Ishikawa (cell line): Measurements from ENCODE around the gene FAM24B.

Source experiments
- CEBPB ChIP-seq: IDR thresholded peaks from 2 replicates; pipeline ENCODE4 v1.6.1; 2012
- CREB1 ChIP-seq: IDR thresholded peaks from 2 replicates; pipeline ENCODE4 v1.6.1; 2012; ENCODE audit warnings: low read depth
- EGR1 ChIP-seq: IDR thresholded peaks from 2 replicates; pipeline ENCODE4 v1.6.1; 2012
- EP300 ChIP-seq: IDR thresholded peaks from 2 replicates; pipeline ENCODE4 v1.6.1; 2012; ENCODE audit warnings: borderline replicate concordance
- FOXM1 ChIP-seq: IDR thresholded peaks from 2 replicates; pipeline ENCODE4 v1.6.1; 2012; ENCODE audit warnings: low read depth, borderline replicate concordance
- NFIC ChIP-seq: IDR thresholded peaks from 2 replicates; pipeline ENCODE4 v1.6.1; 2012
- RAD21 ChIP-seq: IDR thresholded peaks from 2 replicates; pipeline ENCODE4 v1.6.1; 2012; ENCODE audit warnings: low read depth
- TAF1 ChIP-seq: IDR thresholded peaks from 2 replicates; pipeline ENCODE4 v1.6.1; 2012; ENCODE audit warnings: low read depth, mild to moderate bottlenecking
- TCF12 ChIP-seq: IDR thresholded peaks from 2 replicates; pipeline ENCODE4 v1.6.1; 2012; ENCODE audit warnings: low read depth
- TEAD4 ChIP-seq: IDR thresholded peaks from 2 replicates; pipeline ENCODE4 v1.6.1; 2012
- YY1 ChIP-seq: IDR thresholded peaks from 2 replicates; pipeline ENCODE4 v1.6.1; 2012; ENCODE audit warnings: low read depth
- ZBTB7A ChIP-seq: IDR thresholded peaks from 2 replicates; pipeline ENCODE4 v1.6.1; 2012; ENCODE audit warnings: low read depth
- TF ChIP-seq, protein P1 (sequence below): IDR thresholded peaks from 2 replicates; pipeline ENCODE4 v1.6.1; 2012; ENCODE audit warnings: low read depth, mild to moderate bottlenecking
- TF ChIP-seq, protein P2 (sequence below): IDR thresholded peaks from 2 replicates; pipeline ENCODE4 v1.6.1; 2012
- TF ChIP-seq, protein P3 (sequence below): IDR thresholded peaks from 2 replicates; pipeline ENCODE4 v1.6.1; 2012

The FAM24B gene

DNA sequence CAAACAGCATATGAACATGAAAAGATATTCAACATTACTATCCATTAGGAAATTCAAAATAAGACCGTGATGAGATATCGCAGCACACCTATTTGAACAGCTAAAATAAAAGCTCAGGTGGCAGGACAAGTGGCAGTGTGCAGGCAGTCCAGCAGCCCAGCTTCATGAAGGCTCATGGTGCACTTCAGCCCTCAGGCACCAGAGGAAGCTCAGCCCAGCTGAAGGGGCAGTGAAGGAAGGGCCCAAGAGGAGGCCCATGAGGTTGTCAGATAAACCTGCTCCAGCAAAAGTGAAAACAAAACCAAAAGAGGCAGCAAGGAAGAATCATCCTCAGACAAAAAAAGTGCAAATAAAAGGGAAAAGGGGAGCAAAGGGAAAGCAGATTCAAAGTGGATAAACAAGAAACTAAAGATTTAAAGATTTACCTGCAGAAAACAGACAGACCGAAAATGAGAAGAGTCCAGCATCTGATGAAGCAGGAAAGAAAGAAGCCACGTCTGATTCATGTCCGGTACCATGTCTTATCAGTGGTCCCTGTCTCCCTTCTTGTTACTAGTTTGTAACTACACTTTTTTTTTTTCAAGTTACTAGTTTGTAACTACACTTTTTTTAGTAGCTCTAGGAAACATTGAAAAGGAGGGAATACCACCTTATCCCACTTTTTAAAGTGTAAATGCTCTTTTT lies 15.0 kb upstream of the FAM24B start:
- TF ChIP-seq NFIC = no peak
- no peak for TF ChIP-seq EP300
- no peak for TF ChIP-seq ZBTB7A
- TF ChIP-seq CEBPB = no peak
- TF ChIP-seq TCF12 = no peak
- TF ChIP-seq, protein P1, sequence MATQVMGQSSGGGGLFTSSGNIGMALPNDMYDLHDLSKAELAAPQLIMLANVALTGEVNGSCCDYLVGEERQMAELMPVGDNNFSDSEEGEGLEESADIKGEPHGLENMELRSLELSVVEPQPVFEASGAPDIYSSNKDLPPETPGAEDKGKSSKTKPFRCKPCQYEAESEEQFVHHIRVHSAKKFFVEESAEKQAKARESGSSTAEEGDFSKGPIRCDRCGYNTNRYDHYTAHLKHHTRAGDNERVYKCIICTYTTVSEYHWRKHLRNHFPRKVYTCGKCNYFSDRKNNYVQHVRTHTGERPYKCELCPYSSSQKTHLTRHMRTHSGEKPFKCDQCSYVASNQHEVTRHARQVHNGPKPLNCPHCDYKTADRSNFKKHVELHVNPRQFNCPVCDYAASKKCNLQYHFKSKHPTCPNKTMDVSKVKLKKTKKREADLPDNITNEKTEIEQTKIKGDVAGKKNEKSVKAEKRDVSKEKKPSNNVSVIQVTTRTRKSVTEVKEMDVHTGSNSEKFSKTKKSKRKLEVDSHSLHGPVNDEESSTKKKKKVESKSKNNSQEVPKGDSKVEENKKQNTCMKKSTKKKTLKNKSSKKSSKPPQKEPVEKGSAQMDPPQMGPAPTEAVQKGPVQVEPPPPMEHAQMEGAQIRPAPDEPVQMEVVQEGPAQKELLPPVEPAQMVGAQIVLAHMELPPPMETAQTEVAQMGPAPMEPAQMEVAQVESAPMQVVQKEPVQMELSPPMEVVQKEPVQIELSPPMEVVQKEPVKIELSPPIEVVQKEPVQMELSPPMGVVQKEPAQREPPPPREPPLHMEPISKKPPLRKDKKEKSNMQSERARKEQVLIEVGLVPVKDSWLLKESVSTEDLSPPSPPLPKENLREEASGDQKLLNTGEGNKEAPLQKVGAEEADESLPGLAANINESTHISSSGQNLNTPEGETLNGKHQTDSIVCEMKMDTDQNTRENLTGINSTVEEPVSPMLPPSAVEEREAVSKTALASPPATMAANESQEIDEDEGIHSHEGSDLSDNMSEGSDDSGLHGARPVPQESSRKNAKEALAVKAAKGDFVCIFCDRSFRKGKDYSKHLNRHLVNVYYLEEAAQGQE = no peak
- TF ChIP-seq, protein P2, sequence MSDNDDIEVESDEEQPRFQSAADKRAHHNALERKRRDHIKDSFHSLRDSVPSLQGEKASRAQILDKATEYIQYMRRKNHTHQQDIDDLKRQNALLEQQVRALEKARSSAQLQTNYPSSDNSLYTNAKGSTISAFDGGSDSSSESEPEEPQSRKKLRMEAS = no peak
- no peak for TF ChIP-seq EGR1
- no peak for TF ChIP-seq TAF1
- TF ChIP-seq RAD21 = no peak
- no peak for TF ChIP-seq FOXM1
- TF ChIP-seq YY1 = no peak
- TF ChIP-seq TEAD4 = no peak
- TF ChIP-seq, protein P3, sequence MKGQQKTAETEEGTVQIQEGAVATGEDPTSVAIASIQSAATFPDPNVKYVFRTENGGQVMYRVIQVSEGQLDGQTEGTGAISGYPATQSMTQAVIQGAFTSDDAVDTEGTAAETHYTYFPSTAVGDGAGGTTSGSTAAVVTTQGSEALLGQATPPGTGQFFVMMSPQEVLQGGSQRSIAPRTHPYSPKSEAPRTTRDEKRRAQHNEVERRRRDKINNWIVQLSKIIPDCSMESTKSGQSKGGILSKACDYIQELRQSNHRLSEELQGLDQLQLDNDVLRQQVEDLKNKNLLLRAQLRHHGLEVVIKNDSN = no peak
- no peak for TF ChIP-seq CREB1

DNA sequence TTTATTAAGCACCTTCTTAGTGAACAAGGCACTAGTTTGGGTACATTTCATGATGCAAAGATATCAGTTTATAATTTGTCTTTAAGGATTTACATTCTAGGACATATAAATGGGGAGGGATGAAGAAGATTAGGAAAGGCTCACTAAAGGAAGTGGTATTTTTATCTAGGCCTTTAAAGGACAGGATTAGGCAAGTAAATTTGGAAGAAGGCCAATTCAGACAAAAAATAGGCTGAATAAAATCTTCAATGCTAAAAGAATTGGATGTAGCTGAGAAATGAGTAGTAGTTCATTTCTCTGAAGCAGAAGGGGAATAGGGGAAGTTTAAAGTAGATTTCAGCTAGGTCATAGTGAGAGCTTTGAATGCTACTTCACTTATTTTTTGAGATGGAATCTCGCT lies 4.8 kb upstream of the FAM24B start:
- TF ChIP-seq EP300 = no peak
- TF ChIP-seq, protein P2 = no peak
- TF ChIP-seq, protein P3 = no peak
- TF ChIP-seq FOXM1 = no peak
- TF ChIP-seq CEBPB = no peak
- no peak for TF ChIP-seq NFIC
- TF ChIP-seq RAD21 = no peak
- TF ChIP-seq EGR1 = no peak
- no peak for TF ChIP-seq ZBTB7A
- TF ChIP-seq, protein P1 = no peak
- TF ChIP-seq TAF1 = no peak
- no peak for TF ChIP-seq CREB1
- TF ChIP-seq YY1 = no peak
- no peak for TF ChIP-seq TEAD4

DNA sequence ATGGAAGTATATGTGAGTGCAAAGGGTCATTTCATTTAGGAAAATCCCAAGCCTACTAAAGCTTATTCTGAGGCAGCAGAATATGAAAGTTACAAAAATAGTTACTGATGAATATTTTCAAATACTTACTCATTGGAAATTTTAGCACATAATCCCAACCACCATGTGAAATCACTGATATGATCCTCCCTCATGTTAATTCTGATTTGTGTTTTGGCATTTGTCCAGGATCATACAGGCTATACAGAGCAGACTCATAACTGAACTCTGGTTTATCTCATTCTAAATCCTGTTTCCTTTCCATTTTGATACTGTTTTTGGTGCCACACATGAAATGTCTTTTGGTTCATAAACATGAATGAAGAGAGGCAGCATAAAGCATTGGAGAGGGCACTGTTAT lies 3.4 kb upstream of the FAM24B start:
- no peak for TF ChIP-seq EP300
- no peak for TF ChIP-seq CREB1
- no peak for TF ChIP-seq TAF1
- TF ChIP-seq, protein P3 = no peak
- TF ChIP-seq NFIC = no peak
- no peak for TF ChIP-seq TCF12
- TF ChIP-seq YY1 = no peak
- TF ChIP-seq FOXM1 = no peak
- TF ChIP-seq TEAD4 = no peak
- TF ChIP-seq ZBTB7A = no peak
- no peak for TF ChIP-seq EGR1
- no peak for TF ChIP-seq CEBPB
- TF ChIP-seq RAD21 = no peak
- TF ChIP-seq, protein P1 = no peak
- TF ChIP-seq, protein P2 = no peak
